ENCODE data around the gene KRTAP10-1.

- TF ChIP-seq EZH2 (IDR thresholded peaks at IDR 0.05; ENCODE audit: insufficient read depth, poor library complexity, severe bottlenecking) (no peak), EZH2phosphoT487 (IDR thresholded peaks at IDR 0.05; ENCODE audit: insufficient read depth, low read depth) (no peak)
Measured at GRCh38 chr21:44510508-44511218, 29.3 kb downstream of the KRTAP10-1 start.
